SKM-1 treated with dmso at 0.1 percent for 144 hours (cell line): ENCODE data around the gene IGF2BP3.
A peak's percentile ranks its signal among the peaks of the same experiment; 100 is the strongest.

ENCODE experiments used
- DNase-seq: peaks from one replicate; lab custom pipeline; 2025; ENCODE audit not compliant: unreplicated experiment; lab: John Stamatoyannopoulos, UW

The IGF2BP3 gene

GRCh38 chr7:23380556-23380955 lies 89.7 kb downstream of the IGF2BP3 start:
- no peak for DNase-seq

- no peak for DNase-seq
Observed at GRCh38 chr7:23378996-23379395, 91.3 kb downstream of the IGF2BP3 start.

DNA sequence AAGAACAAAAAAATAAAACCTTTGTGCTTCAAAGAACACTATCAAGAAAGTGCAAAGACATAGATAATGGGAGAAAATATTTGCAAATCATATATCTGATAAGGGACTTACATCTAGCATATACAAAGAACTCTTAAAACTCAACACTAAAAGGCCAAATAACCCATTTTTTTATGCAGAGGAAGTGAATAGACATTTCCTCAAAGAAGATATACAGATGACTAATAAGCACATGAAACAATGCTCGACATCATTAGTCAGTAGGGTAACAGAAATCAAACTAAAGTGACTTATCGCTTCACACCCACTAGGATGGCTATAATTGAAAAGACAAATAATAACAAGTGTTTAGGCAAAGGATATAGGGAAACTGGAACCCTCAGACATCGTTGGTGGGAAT lies 93.2 kb downstream of the IGF2BP3 start:
- no peak for DNase-seq

GRCh38 chr7:23373151-23374004 lies 96.9 kb downstream of the IGF2BP3 start:
- no peak for DNase-seq

GRCh38 chr7:23372611-23373010 lies 97.7 kb downstream of the IGF2BP3 start:
- DNase-seq, result no peak

- no peak for DNase-seq
Observed at GRCh38 chr7:23371654-23372053, 98.6 kb downstream of the IGF2BP3 start.

- DNase-seq, result no peak
Observed at GRCh38 chr7:23369695-23370404, 100.4 kb downstream of the IGF2BP3 start.

DNA sequence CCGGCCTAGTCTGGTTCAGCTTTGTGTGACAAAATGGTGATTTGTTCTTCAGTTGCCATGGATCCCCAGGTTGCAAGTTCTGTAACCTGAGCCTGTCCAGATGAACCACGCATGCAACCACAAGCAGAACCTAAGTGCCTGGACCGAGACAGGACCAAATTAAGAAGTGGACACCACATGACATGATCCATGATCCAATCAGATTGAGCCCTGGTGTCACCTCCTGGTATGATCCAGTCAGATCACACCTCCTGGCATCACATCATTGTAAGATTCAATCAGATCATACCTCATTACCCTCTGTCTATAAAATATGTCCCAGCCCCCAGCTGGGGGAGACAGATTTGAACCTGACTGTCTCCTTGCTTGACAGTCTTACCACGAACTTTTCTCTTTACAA lies 101.2 kb downstream of the IGF2BP3 start:
- DNase-seq, result no peak

DNA sequence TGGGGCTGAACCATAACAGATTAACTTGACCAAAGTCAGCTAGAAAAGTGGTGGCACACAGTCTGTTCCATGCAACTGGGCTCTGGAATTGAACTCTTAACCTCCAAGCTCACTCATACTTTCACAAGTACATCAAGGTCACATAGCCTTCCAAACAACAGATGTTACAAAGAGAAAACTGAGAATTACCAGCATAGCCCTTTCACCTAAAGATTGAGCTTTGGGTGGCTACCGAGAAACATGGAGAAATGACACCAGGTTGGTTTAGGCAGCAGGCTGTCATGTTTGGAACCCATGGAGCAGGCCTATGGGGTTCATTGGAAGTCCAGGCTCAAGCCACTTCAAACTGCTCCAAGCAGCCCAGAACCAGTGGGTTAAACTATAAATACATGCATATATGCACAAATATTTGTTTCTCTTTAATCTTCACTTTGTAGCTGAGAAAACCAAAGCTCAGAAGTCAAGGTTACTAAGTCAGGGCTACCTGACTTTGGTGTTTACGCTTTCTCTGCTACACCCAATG lies 112.1 kb downstream of the IGF2BP3 start:
- no peak for DNase-seq

DNA sequence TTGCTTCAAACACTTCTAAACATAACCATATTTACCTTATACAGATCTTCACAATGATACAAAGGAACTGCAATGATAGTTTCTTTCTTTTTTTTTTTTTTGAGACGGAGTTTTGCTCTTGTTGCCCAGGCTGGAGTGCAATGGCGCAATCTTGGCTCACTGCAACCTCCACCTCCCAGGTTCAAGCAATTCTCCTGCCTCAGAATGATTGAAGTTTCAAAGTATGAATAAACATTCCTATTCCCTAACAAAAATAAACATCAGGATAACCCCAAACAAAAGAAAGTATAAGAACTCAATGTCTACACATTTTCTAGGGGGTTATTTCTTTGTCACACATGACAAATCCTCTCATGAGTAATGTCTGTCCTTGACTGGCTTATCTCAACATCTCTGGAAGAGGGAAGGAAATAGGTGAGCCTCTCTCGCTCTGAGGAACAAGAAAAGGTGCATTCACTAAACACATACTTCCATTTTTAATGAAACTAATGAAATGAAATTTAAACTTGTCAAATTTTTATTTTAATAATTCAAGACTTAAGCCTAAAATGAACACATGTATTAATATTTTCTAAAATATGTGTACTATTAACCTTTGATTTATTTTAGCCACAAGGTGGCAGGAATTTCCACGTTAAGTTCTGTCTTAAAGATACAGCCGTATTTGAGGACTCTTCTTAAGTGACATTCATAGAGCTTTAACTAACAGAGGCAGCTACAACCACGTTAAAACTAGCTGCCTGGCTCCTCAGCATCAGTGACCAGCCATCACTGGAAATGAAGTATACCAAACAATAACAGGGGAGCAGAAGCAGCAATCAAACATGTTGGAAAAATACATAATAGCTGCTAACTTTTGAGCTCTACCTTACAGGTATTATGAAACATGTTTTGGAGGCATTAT lies 112.8 kb downstream of the IGF2BP3 start:
- peak; percentile 5 for DNase-seq

- DNase-seq, result no peak
Observed at GRCh38 chr7:23356726-23357125, 113.6 kb downstream of the IGF2BP3 start.

DNA sequence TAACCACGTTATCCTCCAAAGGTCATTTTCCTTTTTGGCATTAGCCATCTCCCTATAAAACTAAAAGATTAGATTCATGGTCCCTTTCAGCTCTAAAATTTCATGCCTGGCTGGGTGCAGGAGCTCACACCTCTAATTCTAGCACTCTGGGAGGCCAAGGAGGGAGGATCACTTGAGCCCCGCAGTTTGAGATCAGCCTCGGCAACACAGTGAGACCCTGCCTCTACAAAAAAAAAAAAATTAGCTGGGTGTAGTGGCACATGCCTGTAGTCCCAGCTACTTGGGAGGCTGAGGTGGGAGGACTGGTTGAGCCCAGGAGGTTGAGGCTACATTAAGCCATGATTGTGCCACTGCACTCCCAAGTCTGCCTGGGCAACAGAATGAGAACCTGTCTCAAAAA lies 114.1 kb downstream of the IGF2BP3 start:
- DNase-seq, result no peak

DNA sequence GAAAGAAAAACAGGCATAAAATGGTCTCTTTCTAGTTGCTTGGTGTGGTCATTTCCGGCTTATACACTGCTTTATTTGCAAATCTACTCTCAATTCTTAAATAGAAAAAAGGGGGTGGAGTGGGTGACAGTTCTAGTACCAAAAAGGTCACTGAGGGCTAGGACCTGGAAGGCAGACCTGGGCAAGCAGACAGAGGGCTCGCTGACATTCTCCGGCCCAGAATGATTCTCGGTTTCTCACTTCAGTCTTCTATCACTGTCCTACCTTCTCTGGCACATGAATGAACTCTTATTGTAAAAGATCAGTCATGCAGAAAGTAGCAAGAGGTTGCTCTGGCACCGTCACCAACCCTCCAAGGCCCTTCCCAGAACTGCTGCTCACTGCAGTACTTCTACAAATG lies 117.1 kb downstream of the IGF2BP3 start:
- DNase-seq, result no peak

DNA sequence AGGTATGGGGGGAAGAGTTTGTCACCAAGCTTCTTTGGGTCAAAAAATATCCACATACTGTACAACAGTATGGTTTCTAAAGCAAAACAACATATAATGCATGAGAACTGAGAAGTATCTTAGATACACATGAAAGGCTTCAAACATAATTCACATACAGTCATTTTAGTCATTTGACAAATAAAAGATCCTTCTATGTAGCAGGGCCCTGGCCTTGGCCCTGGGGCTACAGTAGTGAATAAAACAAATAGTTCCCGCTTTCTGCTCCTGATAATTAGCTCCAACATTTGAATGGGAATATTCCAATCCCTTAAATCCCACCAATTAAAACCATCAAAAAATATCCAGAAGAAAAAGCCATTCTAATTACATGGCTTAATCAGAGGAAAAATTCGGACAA lies 119.8 kb downstream of the IGF2BP3 start:
- no peak for DNase-seq

DNA sequence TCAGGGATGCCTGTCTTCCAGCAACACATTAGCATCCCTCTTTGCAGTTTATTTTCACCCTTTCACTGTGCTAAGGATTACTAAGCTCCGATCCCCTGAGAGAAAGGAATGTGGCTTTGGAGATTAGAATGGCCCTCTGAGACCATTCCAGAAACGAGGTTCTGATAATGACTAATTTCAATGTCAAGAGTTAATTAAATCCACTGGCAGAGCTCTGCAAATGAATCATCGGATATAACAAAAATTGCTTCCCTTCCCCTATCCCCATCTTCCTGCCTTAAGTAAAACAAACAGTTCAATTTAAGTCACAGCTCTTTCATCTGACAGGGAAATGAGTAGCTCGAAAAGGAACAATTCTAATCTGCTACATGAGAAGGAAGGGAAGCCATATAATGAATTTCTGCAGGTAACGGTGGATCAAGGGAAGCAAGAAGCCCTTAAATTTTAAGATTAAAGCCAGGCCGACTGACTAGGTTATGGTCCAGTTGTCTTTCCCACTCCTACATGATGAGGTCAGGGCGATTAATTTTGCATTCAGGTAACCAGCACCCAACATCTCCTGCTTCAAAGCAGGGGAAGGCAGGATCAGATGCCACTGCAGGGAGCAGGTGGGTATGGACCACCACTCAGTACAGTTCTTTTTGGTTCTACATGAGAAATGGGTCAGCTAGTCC lies 120.7 kb downstream of the IGF2BP3 start:
- no peak for DNase-seq

GRCh38 chr7:23347682-23348180 lies 122.6 kb downstream of the IGF2BP3 start:
- DNase-seq, result no peak

DNA sequence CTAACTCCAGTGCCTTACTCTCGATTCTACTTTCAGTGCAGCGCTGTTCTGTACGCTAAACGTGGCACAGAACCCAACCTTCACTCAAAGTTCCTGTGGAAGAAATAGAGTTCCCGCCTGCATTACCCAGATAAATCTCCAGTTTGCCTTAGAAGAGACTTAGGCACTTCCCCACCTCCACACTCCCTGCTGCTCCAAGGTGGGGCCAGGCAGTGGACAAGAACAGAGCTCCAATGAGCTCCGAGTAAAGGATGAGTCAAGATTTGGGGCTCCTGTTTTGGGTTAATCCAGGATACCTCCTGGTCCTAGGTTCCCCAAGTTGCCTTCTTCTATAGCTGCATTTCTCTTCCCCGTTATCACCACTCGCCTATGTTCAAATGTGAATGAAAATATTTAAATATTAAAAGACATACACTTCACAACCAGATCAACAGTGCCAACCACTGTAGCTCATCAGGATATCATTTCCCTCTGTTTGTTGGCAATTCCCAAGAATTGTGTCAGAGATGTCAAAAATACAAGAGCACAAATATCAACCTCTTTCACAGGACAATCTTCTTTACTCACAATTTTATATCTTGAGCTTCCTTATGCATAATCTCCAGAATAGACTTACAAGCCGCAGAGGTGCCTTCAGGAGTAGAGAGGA lies 123.1 kb downstream of the IGF2BP3 start:
- no peak for DNase-seq

DNA sequence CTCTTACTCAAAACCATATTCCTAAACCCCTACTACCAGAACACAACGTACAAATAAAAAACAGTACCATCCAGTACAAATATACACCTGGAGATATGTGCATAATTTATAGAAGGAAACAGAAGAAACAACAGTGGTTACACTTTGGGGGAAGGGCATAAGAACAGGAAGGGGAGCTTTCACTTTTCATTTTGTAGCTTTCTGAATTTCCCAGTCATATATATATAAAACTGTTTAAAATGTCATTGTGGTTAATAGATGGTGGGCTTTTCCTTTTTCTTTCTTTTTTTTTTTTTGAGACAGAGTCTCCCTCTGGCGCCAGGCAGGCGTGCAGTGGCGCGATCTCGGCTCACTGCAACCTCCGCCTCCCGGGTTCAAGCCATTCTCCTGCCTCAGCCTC lies 124.0 kb downstream of the IGF2BP3 start:
- DNase-seq, result no peak

- no peak for DNase-seq
Observed at GRCh38 chr7:23345601-23346000, 124.7 kb downstream of the IGF2BP3 start.
